Panc1 (cell line): ENCODE data around the gene NNT. TPM values are rescaled to one million over a fixed set of nuclear protein-coding genes. Genes with fewer than 3 reads are reported as not detected.

ENCODE experiments used
- ATAC-seq: fragments of 200-7000 bp; cut with Tn5 transposase; 2 replicates; pipeline ENCODE4 v1.9.1; 2020; ENCODE audit warnings: mild to moderate bottlenecking, moderate library complexity
- BruUV-seq: library from RNA; stranded (reverse); fragments of 400-500 nt; replicated peaks from 2 replicates; lab custom pipeline; 2021; lab: Mats Ljungman, UMichigan
- CTCF ChIA-PET: fragments of 300-600 bp; sonication (Branson Sonifier 250); formaldehyde crosslinking; loops from one replicate; lab custom pipeline; 2022; ENCODE audit warnings: antibody characterized with exemption; lab: Charles Lee
- POLR2A ChIA-PET: fragments of 300-600 bp; sonication (Branson Sonifier 250); formaldehyde crosslinking; loops from one replicate; lab custom pipeline; 2022; ENCODE audit warnings: antibody characterized with exemption; lab: Charles Lee
- DNase-seq: peaks from one replicate; pipeline ENCODE4 v3.0.0-alpha.2; 2010; ENCODE audit warnings: low read depth, low spot score
- H3K27ac ChIP-seq: 2 replicates; pipeline ENCODE4 v1.5.1; 2011; ENCODE audit warnings: mild to moderate bottlenecking, low read length, inconsistent platforms
- H3K27me3 ChIP-seq: fragments of 200-500 bp; sonication (Bioruptor generic); 2 replicates; pipeline ENCODE4 v1.6.0; 2014; ENCODE audit warnings: low read length, inconsistent platforms; ENCODE audit not compliant: control insufficient read depth, insufficient read depth
- H3K36me3 ChIP-seq: fragments of 200-500 bp; sonication (Bioruptor generic); 2 replicates; pipeline ENCODE4 v1.5.1; 2014; ENCODE audit warnings: inconsistent platforms, mild to moderate bottlenecking, low read length, moderate library complexity; ENCODE audit not compliant: control insufficient read depth, insufficient read depth
- H3K4me1 ChIP-seq: 2 replicates; pipeline ENCODE4 v1.5.1; 2011; ENCODE audit warnings: inconsistent platforms, mild to moderate bottlenecking, low read length, moderate library complexity; ENCODE audit not compliant: control insufficient read depth, insufficient read depth
- H3K4me3 ChIP-seq, 2 experiments: 2 replicates each; pipeline ENCODE4 v1.5.1; 2011 to 2012; ENCODE audit warnings: low read depth in 2 of 2, low read length in 2 of 2, mild to moderate bottlenecking in 2 of 2, inconsistent platforms in 1 of 2, moderate library complexity in 1 of 2
- H3K9me3 ChIP-seq: fragments of 200-500 bp; sonication (Bioruptor generic); 2 replicates; pipeline ENCODE4 v1.5.1; 2014; ENCODE audit warnings: low read depth, mild to moderate bottlenecking, inconsistent platforms, low read length, moderate library complexity; ENCODE audit not compliant: control insufficient read depth, insufficient read depth
- CTCF ChIP-seq: fragments of 450-650 bp; IDR thresholded peaks from 2 replicates; pipeline ENCODE4 v1.5.1; 2017; ENCODE audit warnings: mild to moderate bottlenecking
- POLR2AphosphoS5 ChIP-seq: IDR thresholded peaks from 2 replicates; pipeline ENCODE4 v1.6.1; 2012; ENCODE audit warnings: mild to moderate bottlenecking, low read depth, low read length, moderate library complexity
- REST ChIP-seq, 2 experiments: IDR thresholded peaks; 2 replicates each; pipeline ENCODE4 v1.6.1; 2011 to 2012; ENCODE audit warnings: low read depth in 2 of 2, control low read depth in 1 of 2, low read length in 1 of 2, mild to moderate bottlenecking in 1 of 2, moderate library complexity in 1 of 2; ENCODE audit not compliant: insufficient read depth in 1 of 2
- SIN3A ChIP-seq: IDR thresholded peaks from 2 replicates; pipeline ENCODE4 v1.6.1; 2012; ENCODE audit warnings: low read depth, mild to moderate bottlenecking, low read length, moderate library complexity, borderline replicate concordance; ENCODE audit not compliant: insufficient read depth
- TCF7L2 ChIP-seq: IDR thresholded peaks from 2 replicates; pipeline ENCODE4 v1.6.1; 2011; ENCODE audit warnings: mild to moderate bottlenecking, low read depth, low read length, inconsistent platforms
- in situ Hi-C: cut with HindIII; loops from 2 replicates; pipeline ENCODE4 v1.10.0; 2016; ENCODE audit warnings: low sequenced_read_pairs, low pct_unique_long_range_greater_than_20kb
- intact Hi-C: fragments of 100-400 bp; cut with micrococcal nuclease; formaldehyde crosslinking; loops from one replicate; pipeline ENCODE4 v1.10.0; 2022; ENCODE audit not compliant: unreplicated experiment
- total RNA-seq: library from RNA; stranded (reverse); gene quantifications from one replicate; pipeline ENCODE4 v1.2.1, GENCODE V29; 2021; ENCODE audit not compliant: unreplicated experiment

The NNT gene
- total RNA-seq, 1 experiment from 2014 or later, result 78.7 TPM

- CTCF ChIA-PET, result no interaction called here
- POLR2A ChIA-PET, result no interaction called here
- no peaks in the 10 kb centered on the region for H3K27me3 ChIP-seq
- intact Hi-C loops (no loop called here), in situ Hi-C loops (no loop called here)
- H3K4me1 ChIP-seq, result no peaks in the 10 kb centered on the region
- H3K36me3 ChIP-seq, result no peaks in the 10 kb centered on the region; the same call in 1 of the 2 replicates
- no peak for DNase-seq
- no peak overlapping the region for H3K27ac ChIP-seq
- no peaks in the 10 kb centered on the region for H3K9me3 ChIP-seq
- H3K4me3 ChIP-seq, result no peak overlapping the region
- no peak for ATAC-seq
- no peak for TF ChIP-seq SIN3A
- TF ChIP-seq REST (IDR thresholded peaks at IDR 0.05; ENCODE audit: insufficient read depth in 1 of 2, low read depth in 2 of 2, low read length in 1 of 2), result no peak
- no peak for TF ChIP-seq CTCF
- no peak for TF ChIP-seq POLR2AphosphoS5
- no peak for TF ChIP-seq TCF7L2
- BruUV-seq, result no TSS peak
Measured at GRCh38 chr5:43676083-43676840, 73.3 kb downstream of the NNT start.

GRCh38 chr5:43677253-43677652, 74.3 kb downstream of the NNT start:
- Histone ChIP-seq H3K27me3 (no peaks in the 10 kb centered on the region), H3K4me3 (no peak overlapping the region), H3K27ac (no peak overlapping the region), H3K9me3 (no peaks in the 10 kb centered on the region), H3K36me3 (no peaks in the 10 kb centered on the region; the same call in 1 of the 2 replicates), H3K4me1 (no peaks in the 10 kb centered on the region)
- intact Hi-C loops, result no loop called here
- TF ChIP-seq SIN3A, result no peak
- POLR2A ChIA-PET, result no interaction called here
- DNase-seq, result no peak
- CTCF ChIA-PET, result no interaction called here
- in situ Hi-C loops, result no loop called here
- ATAC-seq, result no peak
- BruUV-seq, result no TSS peak

- Histone ChIP-seq H3K9me3 (no peaks in the 10 kb centered on the region), H3K4me1 (no peaks in the 10 kb centered on the region), H3K36me3 (no peaks in the 10 kb centered on the region; the same call in 1 of the 2 replicates), H3K27me3 (no peaks in the 10 kb centered on the region), H3K27ac (no peak overlapping the region), H3K4me3 (no peak overlapping the region)
- in situ Hi-C loops (no loop called here), intact Hi-C loops (no loop called here)
- ChIA-PET POLR2A (no interaction called here), CTCF (no interaction called here)
- no peak for TF ChIP-seq TCF7L2
- no peak for TF ChIP-seq POLR2AphosphoS5
- no peak for TF ChIP-seq SIN3A
- no peak for TF ChIP-seq CTCF
- no peak for TF ChIP-seq REST (IDR thresholded peaks at IDR 0.05; ENCODE audit: insufficient read depth in 1 of 2, low read depth in 2 of 2, low read length in 1 of 2)
- DNase-seq, result no peak
- no peak for ATAC-seq
- no TSS peak for BruUV-seq
Measured at GRCh38 chr5:43679214-43679613, 76.2 kb downstream of the NNT start.
